ENCODE results near the gene GCK. TPM values are rescaled to one million over a fixed set of nuclear protein-coding genes. Genes with fewer than 3 reads are reported as not detected.

The GCK gene
- total RNA-seq, 1 experiment from 2014 or later: not detected

DNA sequence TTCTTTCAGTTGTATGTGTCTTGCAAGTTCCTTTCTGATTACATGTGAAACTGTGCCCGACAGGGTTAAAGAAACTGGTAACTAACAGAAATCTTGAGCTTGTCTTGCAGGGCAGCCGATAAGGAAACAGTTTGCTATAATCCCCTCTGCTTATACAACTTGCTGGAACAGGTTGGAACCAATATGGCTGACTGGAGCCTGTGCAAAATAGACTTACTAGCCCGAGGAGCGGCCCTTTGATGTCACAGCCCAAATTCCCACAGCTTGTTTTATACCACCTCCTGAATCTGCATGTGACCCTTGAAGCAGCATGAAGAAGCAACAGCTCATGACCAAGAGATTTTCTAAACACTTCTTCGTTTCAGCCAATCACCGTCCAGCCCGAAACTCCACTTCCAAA, 8.2 kb upstream of the GCK start:
- Mint-ChIP-seq H3K4me3 (ENCODE audit: low read depth, unreplicated experiment) (no peak overlapping the region), H3K4me1 (ENCODE audit: low read depth, unreplicated experiment) (peaks cover 7% of the 10 kb centered on the region), H3K36me3 (ENCODE audit: insufficient read depth, unreplicated experiment) (peaks cover 19% of the 10 kb centered on the region), H3K27ac (ENCODE audit: unreplicated experiment) (no peak overlapping the region), H3K9me3 (ENCODE audit: low read depth, unreplicated experiment) (no peaks in the 10 kb centered on the region), H3K27me3 (ENCODE audit: unreplicated experiment) (peaks cover 38% of the 10 kb centered on the region)
- TF ChIP-seq, protein P1, sequence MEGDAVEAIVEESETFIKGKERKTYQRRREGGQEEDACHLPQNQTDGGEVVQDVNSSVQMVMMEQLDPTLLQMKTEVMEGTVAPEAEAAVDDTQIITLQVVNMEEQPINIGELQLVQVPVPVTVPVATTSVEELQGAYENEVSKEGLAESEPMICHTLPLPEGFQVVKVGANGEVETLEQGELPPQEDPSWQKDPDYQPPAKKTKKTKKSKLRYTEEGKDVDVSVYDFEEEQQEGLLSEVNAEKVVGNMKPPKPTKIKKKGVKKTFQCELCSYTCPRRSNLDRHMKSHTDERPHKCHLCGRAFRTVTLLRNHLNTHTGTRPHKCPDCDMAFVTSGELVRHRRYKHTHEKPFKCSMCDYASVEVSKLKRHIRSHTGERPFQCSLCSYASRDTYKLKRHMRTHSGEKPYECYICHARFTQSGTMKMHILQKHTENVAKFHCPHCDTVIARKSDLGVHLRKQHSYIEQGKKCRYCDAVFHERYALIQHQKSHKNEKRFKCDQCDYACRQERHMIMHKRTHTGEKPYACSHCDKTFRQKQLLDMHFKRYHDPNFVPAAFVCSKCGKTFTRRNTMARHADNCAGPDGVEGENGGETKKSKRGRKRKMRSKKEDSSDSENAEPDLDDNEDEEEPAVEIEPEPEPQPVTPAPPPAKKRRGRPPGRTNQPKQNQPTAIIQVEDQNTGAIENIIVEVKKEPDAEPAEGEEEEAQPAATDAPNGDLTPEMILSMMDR (IDR thresholded peaks at IDR 0.05; ENCODE audit: unreplicated experiment): no peak
- intact Hi-C loops (cut with micrococcal nuclease; ENCODE audit: unreplicated experiment): loop anchor here (5.0 kb wide), 1 partner anchor 65 kb away; no protein-coding TSS in a partner anchor
- CTCF ChIA-PET: no interaction called here
- BruUV-seq (replicated peaks): no TSS peak
- no peak for DNase-seq

DNA sequence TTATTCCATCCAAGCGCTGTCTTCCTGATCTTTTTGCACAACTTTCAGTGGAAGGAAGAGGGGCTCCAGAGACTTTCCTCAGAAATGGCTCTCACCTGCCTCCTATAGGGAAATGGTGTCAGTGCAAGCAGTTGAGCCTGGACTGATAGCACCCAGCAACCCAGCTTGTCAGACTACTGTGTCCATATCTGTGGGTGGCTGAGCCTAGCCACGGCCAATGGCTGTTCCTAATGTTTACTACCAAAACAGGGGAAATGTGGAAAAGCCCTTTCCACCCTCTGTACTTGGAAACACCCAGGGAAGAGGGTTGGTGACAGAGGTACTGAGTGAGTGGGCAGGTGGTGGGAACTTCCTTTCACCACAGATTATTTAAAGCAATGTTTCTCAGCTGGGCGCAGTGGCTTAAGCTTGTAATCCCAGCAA, 7.2 kb upstream of the GCK start:
- Mint-ChIP-seq H3K27ac (ENCODE audit: unreplicated experiment) (no peak overlapping the region), H3K4me3 (ENCODE audit: low read depth, unreplicated experiment) (no peak overlapping the region), H3K4me1 (ENCODE audit: low read depth, unreplicated experiment) (no peaks in the 10 kb centered on the region), H3K9me3 (ENCODE audit: low read depth, unreplicated experiment) (no peaks in the 10 kb centered on the region), H3K36me3 (ENCODE audit: insufficient read depth, unreplicated experiment) (peaks cover 9% of the 10 kb centered on the region), H3K27me3 (ENCODE audit: unreplicated experiment) (peaks cover 48% of the 10 kb centered on the region)
- BruUV-seq (replicated peaks): no TSS peak
- CTCF ChIA-PET: interaction anchor here (0.6 to 1.2 kb wide), 4 partner anchors 115 to 185 kb away, joined by 3 to 4 read pairs (median 3); no protein-coding TSS in a partner anchor
- TF ChIP-seq, protein P1 (IDR thresholded peaks at IDR 0.05; ENCODE audit: unreplicated experiment): peak; percentile 55
- intact Hi-C loops (cut with micrococcal nuclease; ENCODE audit: unreplicated experiment): loop anchor here (1.0 to 5.0 kb wide), 2 partner anchors 64 to 124 kb away; no protein-coding TSS in a partner anchor
- DNase-seq: peak; percentile 66

DNA sequence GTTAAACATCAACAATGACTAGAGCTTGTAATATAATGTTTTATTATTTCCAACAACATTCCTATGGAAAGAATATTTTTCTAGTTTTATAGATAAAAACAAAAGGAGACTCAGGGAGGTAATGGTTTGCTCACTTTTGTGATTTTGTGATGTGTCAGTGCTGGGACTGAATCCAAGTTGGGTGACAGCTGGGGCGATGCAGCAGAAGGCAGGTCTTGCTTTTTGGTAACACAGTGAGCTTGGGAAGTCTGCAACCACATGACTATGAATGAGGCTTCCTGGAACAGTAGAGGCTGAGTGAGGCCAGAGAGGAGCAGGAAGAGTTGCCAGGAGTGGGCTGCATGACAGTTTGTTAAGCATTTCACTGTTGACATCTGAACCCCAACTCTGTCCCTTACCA, 6.7 kb upstream of the GCK start:
- DNase-seq: no peak
- TF ChIP-seq, protein P1 (IDR thresholded peaks at IDR 0.05; ENCODE audit: unreplicated experiment): no peak
- Mint-ChIP-seq H3K27ac (ENCODE audit: unreplicated experiment) (no peak overlapping the region), H3K4me3 (ENCODE audit: low read depth, unreplicated experiment) (no peak overlapping the region), H3K27me3 (ENCODE audit: unreplicated experiment) (peaks cover 53% of the 10 kb centered on the region), H3K9me3 (ENCODE audit: low read depth, unreplicated experiment) (no peaks in the 10 kb centered on the region), H3K4me1 (ENCODE audit: low read depth, unreplicated experiment) (no peaks in the 10 kb centered on the region), H3K36me3 (ENCODE audit: insufficient read depth, unreplicated experiment) (peaks cover 3% of the 10 kb centered on the region)
- no TSS peak for BruUV-seq (replicated peaks)
- CTCF ChIA-PET: interaction anchor here (0.6 to 1.2 kb wide), 4 partner anchors 115 to 185 kb away, joined by 3 to 4 read pairs (median 3); no protein-coding TSS in a partner anchor
- intact Hi-C loops (cut with micrococcal nuclease; ENCODE audit: unreplicated experiment): loop anchor here (1.0 to 5.0 kb wide), 2 partner anchors 64 to 124 kb away; no protein-coding TSS in a partner anchor

DNA sequence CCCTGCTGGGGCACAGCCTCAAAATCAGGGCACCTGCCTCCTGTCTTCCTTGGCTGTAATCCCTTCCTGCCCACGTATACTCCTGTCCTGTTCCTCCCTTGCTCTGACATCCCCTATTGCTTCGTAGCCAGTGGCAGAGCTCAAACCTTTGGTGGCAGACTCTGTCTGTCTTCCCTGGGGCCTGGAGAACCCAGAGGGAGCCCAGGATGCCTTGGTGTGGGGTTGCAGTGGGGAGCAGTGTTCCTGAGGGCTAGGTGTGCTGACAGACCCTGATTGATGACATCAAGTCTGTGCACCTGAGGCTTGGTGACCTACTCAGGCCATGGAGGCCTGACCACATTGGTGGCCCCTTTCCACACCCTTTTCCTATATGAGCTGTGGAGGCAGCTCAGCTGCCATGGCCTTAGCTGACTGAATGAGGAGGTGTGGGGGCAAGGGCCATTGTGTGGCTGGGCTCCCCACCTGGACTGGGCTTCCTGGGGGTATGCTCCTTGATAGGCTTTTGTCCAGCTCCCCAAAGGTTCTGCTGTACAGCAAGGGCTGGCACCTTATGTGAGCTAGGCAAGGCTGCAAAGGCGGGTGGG, 5.4 kb upstream of the GCK start:
- H3K4me3 Mint-ChIP-seq (ENCODE audit: low read depth, unreplicated experiment): no peak overlapping the region
- TF ChIP-seq, protein P1 (IDR thresholded peaks at IDR 0.05; ENCODE audit: unreplicated experiment): no peak
- no peak for DNase-seq
- CTCF ChIA-PET: no interaction called here
- H3K9me3 Mint-ChIP-seq (ENCODE audit: low read depth, unreplicated experiment): no peaks in the 10 kb centered on the region
- no peaks in the 10 kb centered on the region for H3K4me1 Mint-ChIP-seq (ENCODE audit: low read depth, unreplicated experiment)
- BruUV-seq (replicated peaks): no TSS peak
- H3K27me3 Mint-ChIP-seq (ENCODE audit: unreplicated experiment): peaks cover 61% of the 10 kb centered on the region
- no peaks in the 10 kb centered on the region for H3K36me3 Mint-ChIP-seq (ENCODE audit: insufficient read depth, unreplicated experiment)
- no peak overlapping the region for H3K27ac Mint-ChIP-seq (ENCODE audit: unreplicated experiment)
- intact Hi-C loops (cut with micrococcal nuclease; ENCODE audit: unreplicated experiment): loop anchor here (5.0 kb wide), 1 partner anchor 62 kb away; no protein-coding TSS in a partner anchor

All from Calu3 (cell line).